Measurements from ENCODE around the gene H2AZ2.
A peak's percentile ranks its signal among the peaks of the same experiment; 100 is the strongest.
"Not testable (repeated sequence)": the region's sequence is repeated elsewhere in the genome, so short reads cannot be mapped to it uniquely, and the experiment has no call there.

Gene H2AZ2

GRCh38 chr7:44867073-44867995, 19.4 kb upstream of the H2AZ2 start:
- H3K4me3 ChIP-seq (ENCODE audit: control insufficient read depth, low read depth, low read length), result no peak overlapping the region
- no peak for TF ChIP-seq CTCF (conservative IDR thresholded peaks at IDR 0.05; ENCODE audit: control insufficient read depth, insufficient read depth, low read depth, low read length)
- DNase-seq (ENCODE audit: low read depth), result peak; percentile 94

- peak; percentile 46 for DNase-seq (ENCODE audit: low read depth)
- not testable (repeated sequence) for H3K4me3 ChIP-seq (ENCODE audit: control insufficient read depth, low read depth, low read length)
Measured at GRCh38 chr7:44861949-44862348, 14.1 kb upstream of the H2AZ2 start.

GRCh38 chr7:44858161-44858560, 10.3 kb upstream of the H2AZ2 start:
- DNase-seq (ENCODE audit: low read depth), result no peak
- H3K4me3 ChIP-seq (ENCODE audit: control insufficient read depth, low read depth, low read length), result no peak overlapping the region
- no peak for TF ChIP-seq CTCF (conservative IDR thresholded peaks at IDR 0.05; ENCODE audit: control insufficient read depth, insufficient read depth, low read depth, low read length)

- TF ChIP-seq CTCF (conservative IDR thresholded peaks at IDR 0.05; ENCODE audit: control insufficient read depth, insufficient read depth, low read depth, low read length), result no peak
- no peak overlapping the region for H3K4me3 ChIP-seq (ENCODE audit: control insufficient read depth, low read depth, low read length)
- no peak for DNase-seq (ENCODE audit: low read depth)
Measured at GRCh38 chr7:44854644-44855364, 6.9 kb upstream of the H2AZ2 start.

- no peak for DNase-seq (ENCODE audit: low read depth)
- TF ChIP-seq CTCF (conservative IDR thresholded peaks at IDR 0.05; ENCODE audit: control insufficient read depth, insufficient read depth, low read depth, low read length), result no peak
Measured at GRCh38 chr7:44853391-44853790, 5.5 kb upstream of the H2AZ2 start.

GRCh38 chr7:44852590-44852989, 4.7 kb upstream of the H2AZ2 start:
- no peak overlapping the region for H3K4me3 ChIP-seq (ENCODE audit: control insufficient read depth, low read depth, low read length)
- no peak for DNase-seq (ENCODE audit: low read depth)
- TF ChIP-seq CTCF (conservative IDR thresholded peaks at IDR 0.05; ENCODE audit: control insufficient read depth, insufficient read depth, low read depth, low read length), result no peak

More at GRCh38 chr7:44853391-44853790, 5.5 kb upstream of the H2AZ2 start:
- H3K4me3 ChIP-seq (ENCODE audit: control insufficient read depth, low read depth, low read length), result no peak overlapping the region
